Left ventricle myocardium inferior (tissue), 1 donor: Measurements from ENCODE around the gene LYVE1. TPM values are rescaled to one million over a fixed set of nuclear protein-coding genes. Genes with fewer than 3 reads are reported as not detected.

Source experiments
- DNase-seq: peaks from one replicate; pipeline ENCODE4 v3.0.0-alpha.2; 2020
- H3K27ac ChIP-seq: fragments of 200-600 bp; replicated peaks from 2 replicates; pipeline ENCODE4 v1.8.0; 2021
- H3K27me3 ChIP-seq: fragments of 200-600 bp; 2 replicates; pipeline ENCODE4 v1.8.0; 2021; ENCODE audit warnings: low read depth
- H3K36me3 ChIP-seq: fragments of 200-600 bp; 2 replicates; pipeline ENCODE4 v1.8.0; 2021
- H3K4me1 ChIP-seq: fragments of 200-600 bp; 2 replicates; pipeline ENCODE4 v1.8.0; 2021
- H3K4me3 ChIP-seq: fragments of 200-600 bp; 2 replicates; pipeline ENCODE4 v1.8.0; 2021; ENCODE audit warnings: mild to moderate bottlenecking, moderate library complexity
- H3K9me3 ChIP-seq: fragments of 200-600 bp; replicated peaks from 2 replicates; pipeline ENCODE4 v1.8.0; 2021
- CTCF ChIP-seq: fragments of 200-600 bp; IDR thresholded peaks from 2 replicates; pipeline ENCODE4 v1.8.0; 2021; ENCODE audit warnings: antibody characterized with exemption, mild to moderate bottlenecking, borderline replicate concordance
- intact Hi-C: fragments of 100-400 bp; cut with micrococcal nuclease; formaldehyde crosslinking; loops from one replicate; pipeline ENCODE4 v1.11.0; 2022
- total RNA-seq: library from RNA; stranded (reverse); fragmentation: NEBNext Ultra II Directional; extraction: Animal tissue kit (Norgen Biotek cat#: 25700); gene quantifications from one replicate; pipeline ENCODE4 v1.2.1, GENCODE V29; 2021
- donor health status: DM: no; HTN: yes; CAD: no; lungs with severe emphysema.

Gene LYVE1
- total RNA-seq, 1 donor from 2014 or later, result 41.1 TPM

DNA sequence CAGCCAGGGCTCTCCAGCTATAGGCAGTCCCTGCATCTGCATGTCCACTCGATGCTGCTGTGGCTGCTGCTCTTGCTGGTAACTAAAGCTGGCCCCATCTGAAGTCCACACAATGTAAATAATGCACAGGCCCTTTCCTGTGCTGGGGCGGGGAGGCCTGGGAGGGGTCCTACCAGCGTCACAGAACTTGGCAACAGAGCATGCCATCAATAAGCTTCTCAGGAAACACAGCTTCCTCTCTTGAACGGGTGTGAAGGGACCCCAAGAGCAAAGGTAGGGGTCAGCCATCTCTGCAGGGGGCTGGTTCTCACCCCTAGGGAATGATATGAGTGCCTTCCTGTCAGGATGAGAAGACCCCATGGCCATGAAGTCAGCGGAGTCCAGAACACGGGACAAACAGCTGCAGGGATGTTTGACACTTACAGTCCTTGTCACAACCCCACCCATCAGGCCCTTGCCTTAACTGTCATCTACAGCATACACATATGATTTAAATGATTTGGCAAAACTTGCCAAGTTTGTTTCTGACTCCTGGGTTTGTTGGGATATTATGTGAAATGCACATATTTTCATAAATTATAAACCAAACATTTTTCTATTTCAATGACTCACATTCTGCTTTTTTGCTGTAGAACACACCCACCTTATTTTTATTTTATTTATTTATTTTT is 39.1 kb upstream of the LYVE1 start:
- Histone ChIP-seq H3K4me1 (peaks cover 35% of the 10 kb centered on the region), H3K27me3 (no peaks in the 10 kb centered on the region), H3K36me3 (no peaks in the 10 kb centered on the region), H3K9me3 (no peaks in the 10 kb centered on the region), H3K27ac (peak overlapping the region; percentile 60), H3K4me3 (no peak overlapping the region)
- no peak for DNase-seq
- intact Hi-C loops, result no loop called here
- TF ChIP-seq CTCF, result no peak

DNA sequence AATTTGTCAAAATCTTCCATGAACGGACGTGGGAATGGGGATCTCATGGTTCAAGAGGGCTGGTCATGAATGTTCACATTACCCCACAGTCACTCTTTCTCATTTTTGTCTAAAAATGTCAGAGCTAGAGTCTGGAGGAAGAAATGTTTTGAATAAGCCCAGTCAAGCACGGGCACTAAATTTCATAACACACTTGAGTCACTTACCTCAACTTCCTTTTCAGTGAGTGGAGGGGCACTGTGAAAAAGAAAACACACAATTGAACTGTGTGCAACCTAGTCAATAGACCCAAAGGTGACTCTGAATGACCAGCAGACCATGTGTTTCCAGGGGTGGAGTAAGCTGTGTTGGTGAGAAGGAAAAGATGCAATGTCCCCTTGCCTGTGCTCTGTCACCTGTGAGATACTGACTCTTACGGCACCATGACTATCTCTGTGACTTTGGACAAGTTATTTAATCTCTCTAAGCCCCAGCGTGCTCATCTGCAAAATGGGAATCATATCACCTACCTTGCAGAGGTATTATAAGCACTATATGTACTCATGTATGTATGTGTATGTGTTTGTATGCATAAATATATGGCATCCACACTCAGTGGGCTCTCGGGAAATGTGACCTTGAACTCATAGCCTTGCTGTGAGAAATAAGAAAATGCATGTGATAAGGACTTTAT is 38.2 kb upstream of the LYVE1 start:
- TF ChIP-seq CTCF, result no peak
- no peaks in the 10 kb centered on the region for H3K36me3 ChIP-seq
- no peaks in the 10 kb centered on the region for H3K27me3 ChIP-seq
- no peak for DNase-seq
- intact Hi-C loops, result no loop called here
- H3K4me3 ChIP-seq, result no peak overlapping the region
- peaks cover 35% of the 10 kb centered on the region for H3K4me1 ChIP-seq
- no peaks in the 10 kb centered on the region for H3K9me3 ChIP-seq
- H3K27ac ChIP-seq, result peak overlapping the region; percentile 60

DNA sequence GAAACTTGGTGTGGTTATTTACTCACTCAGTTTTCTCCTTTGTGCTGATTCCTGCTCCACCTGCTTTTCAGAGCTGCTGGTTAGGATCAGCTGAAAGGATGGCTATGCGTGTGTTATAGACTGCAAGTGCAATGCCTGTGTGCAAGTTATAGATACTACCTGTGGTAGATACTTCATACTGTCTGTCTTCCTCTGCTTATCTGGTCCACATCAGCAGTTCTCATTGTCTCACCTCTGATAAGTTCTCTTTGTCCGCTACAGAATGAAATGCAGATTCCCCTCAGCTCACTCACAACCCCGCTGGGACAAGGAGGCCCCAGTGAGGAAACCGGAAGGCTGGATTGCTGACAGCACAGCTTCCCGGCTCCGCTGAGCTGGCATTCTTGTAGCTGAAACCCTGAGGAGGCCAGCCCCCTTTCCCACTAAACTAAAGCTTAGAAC is 37.5 kb upstream of the LYVE1 start:
- intact Hi-C loops, result no loop called here
- H3K27ac ChIP-seq, result peak overlapping the region; percentile 61
- no peak for TF ChIP-seq CTCF
- no peaks in the 10 kb centered on the region for H3K27me3 ChIP-seq
- no peak overlapping the region for H3K4me3 ChIP-seq
- DNase-seq, result peak; percentile 65
- H3K36me3 ChIP-seq, result no peaks in the 10 kb centered on the region
- no peaks in the 10 kb centered on the region for H3K9me3 ChIP-seq
- H3K4me1 ChIP-seq, result peaks cover 35% of the 10 kb centered on the region

- H3K27ac ChIP-seq, result peak overlapping the region; percentile 61
- H3K4me1 ChIP-seq, result peaks cover 36% of the 10 kb centered on the region
- TF ChIP-seq CTCF, result no peak
- H3K27me3 ChIP-seq, result no peaks in the 10 kb centered on the region
- intact Hi-C loops, result no loop called here
- DNase-seq, result no peak
- H3K36me3 ChIP-seq, result no peaks in the 10 kb centered on the region
- no peaks in the 10 kb centered on the region for H3K9me3 ChIP-seq
- no peak overlapping the region for H3K4me3 ChIP-seq
Measured at GRCh38 chr11:10604798-10605197, 36.3 kb upstream of the LYVE1 start.

DNA sequence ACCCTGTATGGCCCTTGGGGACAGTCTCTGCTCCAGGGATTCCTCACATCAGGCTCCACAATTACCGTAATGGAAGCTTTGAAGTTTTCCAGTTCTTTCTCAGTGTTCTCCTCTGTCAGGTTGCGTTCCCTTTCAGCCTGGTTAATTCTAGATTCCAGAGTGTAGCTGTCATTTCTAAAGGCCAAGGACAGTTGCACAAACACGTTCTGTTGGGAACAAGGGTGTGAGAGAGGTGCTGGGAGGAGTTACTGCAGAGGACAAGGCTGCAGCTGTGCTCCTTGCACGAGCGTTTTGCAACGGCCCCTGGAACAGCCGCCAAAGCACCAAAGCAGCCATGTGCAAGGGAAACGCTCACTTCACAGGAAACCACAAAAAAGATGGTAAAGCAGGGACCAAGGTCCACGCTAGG is 35.9 kb upstream of the LYVE1 start:
- H3K4me1 ChIP-seq, result peaks cover 40% of the 10 kb centered on the region
- H3K9me3 ChIP-seq, result no peaks in the 10 kb centered on the region
- peak; percentile 62 for DNase-seq
- no peak overlapping the region for H3K4me3 ChIP-seq
- TF ChIP-seq CTCF, result no peak
- H3K36me3 ChIP-seq, result no peaks in the 10 kb centered on the region
- intact Hi-C loops, result no loop called here
- H3K27ac ChIP-seq, result peak overlapping the region; percentile 61
- H3K27me3 ChIP-seq, result no peaks in the 10 kb centered on the region
